HG03432 (cell line): ENCODE data around the gene IGDCC3.

Experiments used
- ATAC-seq: cut with Tn5 transposase; IDR thresholded peaks from one replicate; pipeline ENCODE4 v1.9.1; 2021; ENCODE audit warnings: mild to moderate bottlenecking, moderate library complexity; ENCODE audit not compliant: unreplicated experiment

Gene IGDCC3

GRCh38 chr15:65344214-65344913, 33.4 kb downstream of the IGDCC3 start:
- no peak for ATAC-seq

GRCh38 chr15:65343374-65343981, 34.3 kb downstream of the IGDCC3 start:
- no peak for ATAC-seq

GRCh38 chr15:65342493-65342892, 35.3 kb downstream of the IGDCC3 start:
- ATAC-seq = no peak

GRCh38 chr15:65339920-65340319, 37.9 kb downstream of the IGDCC3 start:
- no peak for ATAC-seq

- no peak for ATAC-seq
Measured at GRCh38 chr15:65339416-65339815, 38.4 kb downstream of the IGDCC3 start.

GRCh38 chr15:65338823-65339222, 39.0 kb downstream of the IGDCC3 start:
- no peak for ATAC-seq

- no peak for ATAC-seq
Measured at GRCh38 chr15:65338366-65338765, 39.4 kb downstream of the IGDCC3 start.

GRCh38 chr15:65337436-65338070, 40.2 kb downstream of the IGDCC3 start:
- no peak for ATAC-seq

- no peak for ATAC-seq
Measured at GRCh38 chr15:65336493-65337435, 41.0 kb downstream of the IGDCC3 start.

GRCh38 chr15:65335278-65336055, 42.3 kb downstream of the IGDCC3 start:
- ATAC-seq = no peak

- no peak for ATAC-seq
Measured at GRCh38 chr15:65334586-65335231, 43.1 kb downstream of the IGDCC3 start.

- no peak for ATAC-seq
Measured at GRCh38 chr15:65333856-65334255, 43.9 kb downstream of the IGDCC3 start.

GRCh38 chr15:65333148-65333820, 44.5 kb downstream of the IGDCC3 start:
- no peak for ATAC-seq

GRCh38 chr15:65332391-65333147, 45.2 kb downstream of the IGDCC3 start:
- ATAC-seq = no peak

- no peak for ATAC-seq
Measured at GRCh38 chr15:65331811-65332210, 46.0 kb downstream of the IGDCC3 start.

GRCh38 chr15:65330934-65331645, 46.7 kb downstream of the IGDCC3 start:
- ATAC-seq = no peak

- no peak for ATAC-seq
Measured at GRCh38 chr15:65329984-65330735, 47.6 kb downstream of the IGDCC3 start.
